Left lobe of liver (tissue), 2 donors: Measurements from ENCODE around the gene KLHDC4. TPM values are rescaled to one million over a fixed set of nuclear protein-coding genes. Genes with fewer than 3 reads are reported as not detected.

Experiments
- ATAC-seq: fragments of 200-7000 bp; cut with Tn5 transposase; one replicate; pipeline ENCODE4 v1.9.1; 2020; ENCODE audit warnings: mild to moderate bottlenecking, moderate library complexity
- DNase-seq: peaks from one replicate; pipeline ENCODE4 v3.0.0-alpha.2; 2020; ENCODE audit warnings: low spot score
- total RNA-seq: library from RNA; stranded (reverse); gene quantifications from one replicate; pipeline ENCODE4 v1.2.1, GENCODE V29; 2021
- donor health status: DM: no; HTN: no; CAD: no; lungs with moderate emphysema.
- donor health status: DM: no; HTN: yes; CAD: no.

Gene KLHDC4
- total RNA-seq, 1 donor from 2014 or later: 17.2 TPM

- DNase-seq (no peak), ATAC-seq (peak; percentile 37)
These were observed 63.4 kb downstream of the KLHDC4 start for GRCh38 chr16:87702325-87702811.

GRCh38 chr16:87701505-87701921, 64.3 kb downstream of the KLHDC4 start:
- ATAC-seq (no peak), DNase-seq (no peak)

GRCh38 chr16:87701078-87701460, 64.7 kb downstream of the KLHDC4 start:
- ATAC-seq (no peak), DNase-seq (no peak)

GRCh38 chr16:87700406-87701077, 65.2 kb downstream of the KLHDC4 start:
- ATAC-seq: no peak
- no peak for DNase-seq

- DNase-seq (no peak), ATAC-seq (no peak)
These were observed 67.0 kb downstream of the KLHDC4 start for GRCh38 chr16:87698676-87699199.

- ATAC-seq: no peak
These were observed 67.5 kb downstream of the KLHDC4 start for GRCh38 chr16:87698241-87698640.

GRCh38 chr16:87697792-87698191, 68.0 kb downstream of the KLHDC4 start:
- ATAC-seq (no peak), DNase-seq (no peak)

More at GRCh38 chr16:87698241-87698640, 67.5 kb downstream of the KLHDC4 start:
- DNase-seq: no peak

GRCh38 chr16:87697256-87697655, 68.5 kb downstream of the KLHDC4 start:
- no peak for DNase-seq
- ATAC-seq: no peak

- DNase-seq (no peak), ATAC-seq (no peak)
These were observed 69.1 kb downstream of the KLHDC4 start for GRCh38 chr16:87696726-87697125.

- ATAC-seq: no peak
- no peak for DNase-seq
These were observed 70.3 kb downstream of the KLHDC4 start for GRCh38 chr16:87695534-87695933.

- DNase-seq (no peak), ATAC-seq (no peak)
These were observed 71.2 kb downstream of the KLHDC4 start for GRCh38 chr16:87694441-87695125.

- DNase-seq (no peak), ATAC-seq (no peak)
These were observed 72.0 kb downstream of the KLHDC4 start for GRCh38 chr16:87693827-87694226.

GRCh38 chr16:87692756-87693155, 73.0 kb downstream of the KLHDC4 start:
- peak; percentile 12 for ATAC-seq
- no peak for DNase-seq

- ATAC-seq (no peak), DNase-seq (no peak)
These were observed 73.6 kb downstream of the KLHDC4 start for GRCh38 chr16:87692176-87692575.

GRCh38 chr16:87691686-87692079, 74.1 kb downstream of the KLHDC4 start:
- ATAC-seq (no peak), DNase-seq (no peak)

- DNase-seq: no peak
- no peak for ATAC-seq
These were observed 74.7 kb downstream of the KLHDC4 start for GRCh38 chr16:87690911-87691685.

- DNase-seq (no peak), ATAC-seq (no peak)
These were observed 75.8 kb downstream of the KLHDC4 start for GRCh38 chr16:87689956-87690465.

- DNase-seq (no peak), ATAC-seq (no peak)
These were observed 76.6 kb downstream of the KLHDC4 start for GRCh38 chr16:87688876-87689815.

- no peak for ATAC-seq
These were observed 77.7 kb downstream of the KLHDC4 start for GRCh38 chr16:87687998-87688529.

More at GRCh38 chr16:87687998-87688529, 77.7 kb downstream of the KLHDC4 start:
- no peak for DNase-seq
